ENCODE measurements around the gene PHB1. TPM values are rescaled to one million over a fixed set of nuclear protein-coding genes. Genes with fewer than 3 reads are reported as not detected.

Gene PHB1
- total RNA-seq, 1 experiment from 2014 or later, result 367 TPM

GRCh38 chr17:49388692-49389513 is 25.8 kb downstream of the PHB1 start:
- intact Hi-C loops (cut with micrococcal nuclease; ENCODE audit: unreplicated experiment), result no loop called here
- DNase-seq (ENCODE audit: low read depth, low spot score) (no peak), ATAC-seq (no peak)
- Histone ChIP-seq H3K27me3 (ENCODE audit: control insufficient read depth, insufficient read depth, low read length) (no peaks in the 10 kb centered on the region), H3K4me3 (ENCODE audit: low read depth in 2 of 2, low read length in 2 of 2) (no peak overlapping the region), H3K4me1 (ENCODE audit: control insufficient read depth, insufficient read depth, low read length) (peaks cover 7% of the 10 kb centered on the region; the same call in 1 of the 2 replicates), H3K36me3 (ENCODE audit: control insufficient read depth, insufficient read depth, low read length) (no peaks in the 10 kb centered on the region), H3K27ac (ENCODE audit: low read length) (no peak overlapping the region), H3K9me3 (ENCODE audit: control insufficient read depth, insufficient read depth, low read depth, low read length) (no peaks in the 10 kb centered on the region)
- no TSS peak for BruUV-seq (replicated peaks)
- TF ChIP-seq POLR2AphosphoS5 (IDR thresholded peaks at IDR 0.05; ENCODE audit: low read depth, low read length) (no peak), CTCF (IDR thresholded peaks at IDR 0.05) (no peak), SIN3A (IDR thresholded peaks at IDR 0.05; ENCODE audit: borderline replicate concordance, insufficient read depth, low read depth, low read length) (no peak), TCF7L2 (IDR thresholded peaks at IDR 0.05; ENCODE audit: low read depth, low read length) (no peak)
- TF ChIP-seq, protein P1, sequence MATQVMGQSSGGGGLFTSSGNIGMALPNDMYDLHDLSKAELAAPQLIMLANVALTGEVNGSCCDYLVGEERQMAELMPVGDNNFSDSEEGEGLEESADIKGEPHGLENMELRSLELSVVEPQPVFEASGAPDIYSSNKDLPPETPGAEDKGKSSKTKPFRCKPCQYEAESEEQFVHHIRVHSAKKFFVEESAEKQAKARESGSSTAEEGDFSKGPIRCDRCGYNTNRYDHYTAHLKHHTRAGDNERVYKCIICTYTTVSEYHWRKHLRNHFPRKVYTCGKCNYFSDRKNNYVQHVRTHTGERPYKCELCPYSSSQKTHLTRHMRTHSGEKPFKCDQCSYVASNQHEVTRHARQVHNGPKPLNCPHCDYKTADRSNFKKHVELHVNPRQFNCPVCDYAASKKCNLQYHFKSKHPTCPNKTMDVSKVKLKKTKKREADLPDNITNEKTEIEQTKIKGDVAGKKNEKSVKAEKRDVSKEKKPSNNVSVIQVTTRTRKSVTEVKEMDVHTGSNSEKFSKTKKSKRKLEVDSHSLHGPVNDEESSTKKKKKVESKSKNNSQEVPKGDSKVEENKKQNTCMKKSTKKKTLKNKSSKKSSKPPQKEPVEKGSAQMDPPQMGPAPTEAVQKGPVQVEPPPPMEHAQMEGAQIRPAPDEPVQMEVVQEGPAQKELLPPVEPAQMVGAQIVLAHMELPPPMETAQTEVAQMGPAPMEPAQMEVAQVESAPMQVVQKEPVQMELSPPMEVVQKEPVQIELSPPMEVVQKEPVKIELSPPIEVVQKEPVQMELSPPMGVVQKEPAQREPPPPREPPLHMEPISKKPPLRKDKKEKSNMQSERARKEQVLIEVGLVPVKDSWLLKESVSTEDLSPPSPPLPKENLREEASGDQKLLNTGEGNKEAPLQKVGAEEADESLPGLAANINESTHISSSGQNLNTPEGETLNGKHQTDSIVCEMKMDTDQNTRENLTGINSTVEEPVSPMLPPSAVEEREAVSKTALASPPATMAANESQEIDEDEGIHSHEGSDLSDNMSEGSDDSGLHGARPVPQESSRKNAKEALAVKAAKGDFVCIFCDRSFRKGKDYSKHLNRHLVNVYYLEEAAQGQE (IDR thresholded peaks at IDR 0.05; ENCODE audit: insufficient read depth in 1 of 2, low read depth in 2 of 2, low read length in 1 of 2), result no peak
- POLR2A ChIA-PET, result no interaction called here
- CTCF ChIA-PET, result interaction anchor here (0.5 kb wide), 1 partner anchor 21 kb away, joined by 9 read pairs; no protein-coding TSS in a partner anchor
- in situ Hi-C loops (cut with HindIII; ENCODE audit: low pct_unique_long_range_greater_than_20kb, low sequenced_read_pairs), result loop anchor here (5.0 kb wide), 1 partner anchor 97 kb away; no protein-coding TSS in a partner anchor

DNA sequence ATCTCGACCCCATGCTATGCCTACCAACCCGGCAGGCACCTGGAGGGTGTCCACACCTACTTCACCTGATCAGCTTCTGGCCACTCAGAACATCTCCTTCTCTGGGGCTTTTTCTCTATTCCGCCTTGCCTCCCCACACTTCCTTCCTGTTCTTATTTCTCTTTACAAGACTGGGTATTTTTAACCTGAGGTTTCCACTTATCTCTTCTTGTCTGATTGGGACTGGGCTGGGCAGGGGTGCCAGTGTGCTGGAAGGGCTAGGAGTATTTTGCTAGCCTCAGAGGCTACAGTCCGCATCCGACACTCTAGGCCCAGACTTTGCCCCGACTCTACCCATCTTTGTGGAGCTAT is 26.4 kb downstream of the PHB1 start:
- ATAC-seq, result no peak
- in situ Hi-C loops (cut with HindIII; ENCODE audit: low pct_unique_long_range_greater_than_20kb, low sequenced_read_pairs), result loop anchor here (5.0 kb wide), 1 partner anchor 96 kb away; no protein-coding TSS in a partner anchor

More for the DNA sequence above, 26.4 kb downstream of the PHB1 start:
- BruUV-seq (replicated peaks), result no TSS peak
- intact Hi-C loops (cut with micrococcal nuclease; ENCODE audit: unreplicated experiment), result no loop called here
- Histone ChIP-seq H3K36me3 (ENCODE audit: control insufficient read depth, insufficient read depth, low read length) (no peaks in the 10 kb centered on the region), H3K4me3 (ENCODE audit: low read depth in 2 of 2, low read length in 2 of 2) (no peak overlapping the region), H3K4me1 (ENCODE audit: control insufficient read depth, insufficient read depth, low read length) (peaks cover 7% of the 10 kb centered on the region; the same call in 1 of the 2 replicates), H3K9me3 (ENCODE audit: control insufficient read depth, insufficient read depth, low read depth, low read length) (no peaks in the 10 kb centered on the region), H3K27ac (ENCODE audit: low read length) (no peak overlapping the region), H3K27me3 (ENCODE audit: control insufficient read depth, insufficient read depth, low read length) (no peaks in the 10 kb centered on the region)
- TF ChIP-seq CTCF (IDR thresholded peaks at IDR 0.05) (no peak), SIN3A (IDR thresholded peaks at IDR 0.05; ENCODE audit: borderline replicate concordance, insufficient read depth, low read depth, low read length) (no peak), POLR2AphosphoS5 (IDR thresholded peaks at IDR 0.05; ENCODE audit: low read depth, low read length) (no peak), TCF7L2 (IDR thresholded peaks at IDR 0.05; ENCODE audit: low read depth, low read length) (no peak)
- TF ChIP-seq, protein P1 (IDR thresholded peaks at IDR 0.05; ENCODE audit: insufficient read depth in 1 of 2, low read depth in 2 of 2, low read length in 1 of 2), result no peak
- DNase-seq (ENCODE audit: low read depth, low spot score), result no peak
- ChIA-PET POLR2A (no interaction called here), CTCF (no interaction called here)
